ENCODE data around the gene MBOAT7.

MBOAT7 gene

DNA sequence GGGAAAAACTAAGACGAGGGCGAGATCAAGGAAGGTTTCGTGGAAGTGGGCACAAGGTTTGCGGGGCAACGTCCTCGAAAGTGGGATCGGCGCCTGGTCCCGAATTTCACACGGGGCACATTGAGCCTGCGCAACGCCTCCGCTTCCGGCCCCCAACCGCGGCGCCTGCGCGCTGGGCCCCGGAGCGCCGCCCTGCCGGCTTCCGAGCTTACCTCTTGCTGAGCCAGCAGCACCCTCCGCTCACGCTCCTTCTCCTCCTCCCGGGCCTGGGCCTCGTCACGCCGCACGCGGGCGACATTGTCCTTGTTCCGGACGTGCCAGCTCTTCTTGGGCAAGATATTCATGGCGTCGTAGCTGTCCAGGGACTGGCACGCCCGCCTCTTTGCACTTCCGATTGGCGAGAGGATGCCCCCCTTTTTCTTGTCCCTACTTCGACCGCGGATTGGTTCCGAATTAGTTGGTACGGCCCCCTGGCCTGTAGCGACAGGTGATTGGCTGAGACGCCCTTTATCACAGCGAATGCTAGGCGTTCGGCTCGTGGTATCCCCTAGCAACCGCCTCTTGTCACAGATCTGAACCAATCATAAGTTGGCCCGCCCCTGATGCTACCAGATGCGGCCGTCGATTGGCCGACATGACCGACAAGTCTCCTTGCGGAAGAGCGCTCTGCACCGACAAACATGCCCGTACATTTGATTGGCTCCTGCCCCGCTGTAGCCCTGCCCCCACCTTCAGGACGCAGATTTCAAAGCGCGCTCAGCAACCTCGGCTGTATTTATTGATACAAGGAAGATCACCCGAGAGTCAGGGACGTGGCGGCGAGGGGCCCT is 29.8 kb downstream of the MBOAT7 start, which contains the start of gene LENG1:
TSS of gene LENG1 (minus strand) at position 370 of the 830 bp plus-strand sequence. CDS start at position 344, 26 bp downstream.
- peaks cover 23% of the 10 kb centered on the region for H3K36me3 ChIP-seq (ENCODE audit: control insufficient read depth, insufficient read depth, low read length)
- TF ChIP-seq, protein P1, sequence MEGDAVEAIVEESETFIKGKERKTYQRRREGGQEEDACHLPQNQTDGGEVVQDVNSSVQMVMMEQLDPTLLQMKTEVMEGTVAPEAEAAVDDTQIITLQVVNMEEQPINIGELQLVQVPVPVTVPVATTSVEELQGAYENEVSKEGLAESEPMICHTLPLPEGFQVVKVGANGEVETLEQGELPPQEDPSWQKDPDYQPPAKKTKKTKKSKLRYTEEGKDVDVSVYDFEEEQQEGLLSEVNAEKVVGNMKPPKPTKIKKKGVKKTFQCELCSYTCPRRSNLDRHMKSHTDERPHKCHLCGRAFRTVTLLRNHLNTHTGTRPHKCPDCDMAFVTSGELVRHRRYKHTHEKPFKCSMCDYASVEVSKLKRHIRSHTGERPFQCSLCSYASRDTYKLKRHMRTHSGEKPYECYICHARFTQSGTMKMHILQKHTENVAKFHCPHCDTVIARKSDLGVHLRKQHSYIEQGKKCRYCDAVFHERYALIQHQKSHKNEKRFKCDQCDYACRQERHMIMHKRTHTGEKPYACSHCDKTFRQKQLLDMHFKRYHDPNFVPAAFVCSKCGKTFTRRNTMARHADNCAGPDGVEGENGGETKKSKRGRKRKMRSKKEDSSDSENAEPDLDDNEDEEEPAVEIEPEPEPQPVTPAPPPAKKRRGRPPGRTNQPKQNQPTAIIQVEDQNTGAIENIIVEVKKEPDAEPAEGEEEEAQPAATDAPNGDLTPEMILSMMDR (IDR thresholded peaks at IDR 0.05; ENCODE audit: insufficient read depth, low read length, poor library complexity, severe bottlenecking) = no peak
- peak; percentile 95 for DNase-seq (ENCODE audit: extremely low read depth, insufficient read length)
- H3K4me3 ChIP-seq (replicated peaks; ENCODE audit: low read depth, low read length) = peak within 1 kb of the TSS; percentile 91
- no peaks in the 10 kb centered on the region for H3K27me3 ChIP-seq (replicated peaks; ENCODE audit: control insufficient read depth, insufficient read depth, low read length)

DNA sequence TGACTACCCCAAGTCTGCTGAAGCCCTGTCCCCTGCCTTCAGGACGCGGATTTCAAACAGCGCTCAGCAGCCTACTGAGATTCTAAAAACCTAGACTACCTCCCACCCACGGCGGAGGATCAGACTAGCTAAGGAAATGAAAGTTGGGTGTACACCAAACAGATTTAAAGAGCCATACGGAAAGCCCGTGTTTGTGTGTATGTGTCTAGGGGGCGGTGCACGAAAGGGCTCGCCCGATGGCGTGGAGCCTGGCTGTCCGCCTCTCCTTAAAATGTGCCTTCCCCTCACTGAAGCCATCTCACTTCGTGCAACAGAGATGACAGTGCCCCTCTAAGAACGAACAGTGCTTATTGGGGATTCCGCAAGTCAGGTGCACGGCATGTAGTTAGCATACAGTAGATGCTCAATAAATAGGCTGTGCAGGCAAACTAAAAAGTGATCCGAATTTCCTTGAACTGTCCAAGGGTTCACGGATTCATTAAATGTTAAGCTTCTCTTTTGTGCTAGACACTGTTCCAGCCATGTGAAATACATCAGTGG is 30.5 kb downstream of the MBOAT7 start:
- DNase-seq (ENCODE audit: extremely low read depth, insufficient read length) = no peak
- Histone ChIP-seq H3K36me3 (ENCODE audit: control insufficient read depth, insufficient read depth, low read length) (peaks cover 27% of the 10 kb centered on the region), H3K27me3 (replicated peaks; ENCODE audit: control insufficient read depth, insufficient read depth, low read length) (no peaks in the 10 kb centered on the region), H3K4me3 (replicated peaks; ENCODE audit: low read depth, low read length) (peak overlapping the region; percentile 91)
- TF ChIP-seq, protein P1 (IDR thresholded peaks at IDR 0.05; ENCODE audit: insufficient read depth, low read length, poor library complexity, severe bottlenecking) = no peak

DNA sequence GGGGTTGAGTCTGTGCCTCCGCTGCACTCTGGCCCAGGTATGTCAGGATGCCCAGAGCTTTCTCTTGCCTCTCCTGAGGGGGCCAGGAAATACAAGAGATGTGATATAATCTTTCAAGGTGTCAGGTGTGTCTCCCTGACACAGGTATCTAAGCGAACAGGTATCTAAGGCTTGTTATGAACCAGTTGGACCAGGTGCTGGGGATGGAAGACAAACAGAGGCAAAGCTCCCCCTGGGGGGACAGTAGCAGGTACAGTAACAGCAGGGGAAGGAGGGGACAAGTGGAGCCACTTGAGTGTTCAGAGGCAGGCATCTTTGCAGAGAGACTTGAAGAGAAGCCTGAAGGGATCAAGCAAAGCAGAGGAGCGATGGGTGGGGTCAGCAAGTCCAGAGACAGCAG is 32.4 kb downstream of the MBOAT7 start:
- TF ChIP-seq, protein P1 (IDR thresholded peaks at IDR 0.05; ENCODE audit: insufficient read depth, low read length, poor library complexity, severe bottlenecking) = no peak
- H3K4me3 ChIP-seq (replicated peaks; ENCODE audit: low read depth, low read length) = no peak overlapping the region
- DNase-seq (ENCODE audit: extremely low read depth, insufficient read length) = no peak
- H3K36me3 ChIP-seq (ENCODE audit: control insufficient read depth, insufficient read depth, low read length) = peaks cover 39% of the 10 kb centered on the region
- no peaks in the 10 kb centered on the region for H3K27me3 ChIP-seq (replicated peaks; ENCODE audit: control insufficient read depth, insufficient read depth, low read length)

DNA sequence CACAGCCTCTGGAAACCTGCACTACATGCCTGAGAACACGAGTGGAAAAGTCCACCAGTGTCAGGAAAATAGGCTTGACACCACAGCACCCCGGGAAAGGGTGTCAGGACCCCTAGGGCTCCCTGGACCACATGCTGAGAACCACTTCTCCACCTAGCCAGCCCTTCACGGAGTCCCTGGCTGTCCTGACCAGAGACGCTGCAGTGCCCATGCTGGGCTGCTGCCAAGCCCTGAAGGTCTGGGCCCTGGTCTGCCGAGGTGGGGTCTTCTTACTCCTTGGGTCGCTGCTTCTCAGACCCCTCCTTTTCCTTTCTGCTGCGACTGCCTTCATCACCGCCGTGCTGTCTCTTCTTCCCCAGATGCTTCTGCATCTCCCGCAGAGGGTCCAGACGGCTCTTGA is 32.9 kb downstream of the MBOAT7 start:
- H3K4me3 ChIP-seq (replicated peaks; ENCODE audit: low read depth, low read length) = no peak overlapping the region
- H3K27me3 ChIP-seq (replicated peaks; ENCODE audit: control insufficient read depth, insufficient read depth, low read length) = no peaks in the 10 kb centered on the region
- TF ChIP-seq, protein P1 (IDR thresholded peaks at IDR 0.05; ENCODE audit: insufficient read depth, low read length, poor library complexity, severe bottlenecking) = no peak
- DNase-seq (ENCODE audit: extremely low read depth, insufficient read length) = no peak
- H3K36me3 ChIP-seq (ENCODE audit: control insufficient read depth, insufficient read depth, low read length) = peaks cover 42% of the 10 kb centered on the region

DNA sequence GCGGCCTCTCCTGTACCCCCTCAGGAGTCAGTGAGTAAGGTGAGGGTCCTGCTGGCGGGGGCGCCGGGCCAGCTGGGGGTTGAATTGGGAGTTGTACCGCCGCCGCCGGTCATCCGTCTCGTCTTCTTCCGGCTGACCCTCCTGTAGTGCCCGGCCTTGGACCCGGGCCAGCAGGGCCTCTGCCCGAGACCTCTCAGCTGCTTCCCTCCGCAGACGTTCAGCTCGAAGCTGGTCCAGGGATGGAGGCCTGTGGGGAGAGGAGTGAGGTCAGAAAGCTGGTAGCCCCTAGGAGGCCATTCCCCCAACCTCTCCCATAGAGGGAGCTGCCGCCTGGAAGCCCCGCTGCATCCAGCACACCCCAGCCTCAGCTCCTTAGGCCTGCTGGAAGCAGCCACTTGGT is 33.7 kb downstream of the MBOAT7 start:
- Histone ChIP-seq H3K36me3 (ENCODE audit: control insufficient read depth, insufficient read depth, low read length) (peaks cover 46% of the 10 kb centered on the region), H3K4me3 (replicated peaks; ENCODE audit: low read depth, low read length) (no peak overlapping the region), H3K27me3 (replicated peaks; ENCODE audit: control insufficient read depth, insufficient read depth, low read length) (no peaks in the 10 kb centered on the region)
- DNase-seq (ENCODE audit: extremely low read depth, insufficient read length) = no peak
- TF ChIP-seq, protein P1 (IDR thresholded peaks at IDR 0.05; ENCODE audit: insufficient read depth, low read length, poor library complexity, severe bottlenecking) = no peak

Measured in GM06990 (cell line).